ENCODE results near the gene FIZ1.

DNA sequence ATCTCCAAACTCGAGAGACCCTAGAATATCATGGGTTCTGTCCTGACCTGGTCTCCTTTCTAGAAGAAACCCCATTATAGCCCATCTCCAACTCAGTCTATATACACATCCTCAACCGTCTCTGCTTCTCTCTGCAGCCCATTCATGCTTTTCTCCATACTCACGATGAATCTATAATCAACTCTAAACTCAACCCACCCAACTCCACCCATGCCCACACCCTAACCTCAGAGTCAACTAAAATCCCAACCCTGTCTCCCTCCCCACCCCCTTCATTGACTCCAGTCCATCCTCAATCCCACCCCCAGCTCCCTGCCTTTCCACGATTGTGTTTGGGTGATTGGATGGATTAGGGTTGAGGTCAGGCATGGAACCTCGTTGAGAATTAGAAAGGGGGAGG lies 55.8 kb downstream of the FIZ1 start:
- TF ChIP-seq EZH2 (IDR thresholded peaks at IDR 0.05; ENCODE audit: borderline replicate concordance, low read depth, low read length, poor library complexity, severe bottlenecking) (no peak), CTCF (conservative IDR thresholded peaks at IDR 0.05; ENCODE audit: low read depth, low read length) (no peak)

Measured in A673 (cell line).